HG03066 (cell line): ENCODE results near the gene SLC44A1.
A peak's percentile ranks its signal among the peaks of the same experiment; 100 is the strongest.

ENCODE experiments used
- ATAC-seq: cut with Tn5 transposase; IDR thresholded peaks from one replicate; pipeline ENCODE4 v1.9.1; 2021; ENCODE audit warnings: low read depth; ENCODE audit not compliant: unreplicated experiment

SLC44A1 gene

DNA sequence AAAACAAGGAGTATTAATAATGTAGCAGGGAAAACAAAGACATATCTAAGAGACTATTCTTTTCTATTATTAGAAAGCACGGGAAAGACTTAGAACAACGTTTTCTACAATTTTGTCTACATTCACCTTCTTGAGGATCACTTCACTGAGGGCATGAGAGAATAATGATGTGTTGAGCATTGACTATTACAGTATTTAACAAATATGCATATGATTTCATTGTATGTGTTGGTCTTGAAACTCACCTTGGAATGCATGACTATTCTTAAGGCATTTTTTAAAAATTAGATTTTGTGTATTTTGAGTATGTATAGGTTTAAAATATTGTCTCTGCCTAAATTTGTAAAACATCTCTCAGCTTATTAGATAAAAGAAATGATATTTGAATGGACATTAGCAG lies 204.6 kb downstream of the SLC44A1 start:
- no peak for ATAC-seq

DNA sequence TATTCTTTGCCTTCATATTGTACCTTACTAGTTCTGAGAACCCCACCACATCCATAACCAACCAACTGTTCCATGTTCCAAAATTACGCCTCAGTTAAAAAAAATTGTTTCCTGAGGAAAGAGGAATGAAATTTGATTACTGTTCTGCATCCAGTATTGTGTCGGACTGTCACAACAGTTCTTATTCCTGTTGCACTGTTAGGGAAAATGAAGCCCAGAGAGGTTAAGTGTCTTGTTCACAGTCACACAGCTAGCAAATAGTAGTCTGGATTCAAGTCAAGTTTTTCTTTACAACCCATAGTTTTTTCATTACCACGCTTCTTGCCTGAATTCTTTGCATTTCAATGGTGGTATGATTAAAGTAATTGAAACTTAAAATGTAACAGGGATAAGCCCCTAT lies 207.7 kb downstream of the SLC44A1 start:
- ATAC-seq: no peak

DNA sequence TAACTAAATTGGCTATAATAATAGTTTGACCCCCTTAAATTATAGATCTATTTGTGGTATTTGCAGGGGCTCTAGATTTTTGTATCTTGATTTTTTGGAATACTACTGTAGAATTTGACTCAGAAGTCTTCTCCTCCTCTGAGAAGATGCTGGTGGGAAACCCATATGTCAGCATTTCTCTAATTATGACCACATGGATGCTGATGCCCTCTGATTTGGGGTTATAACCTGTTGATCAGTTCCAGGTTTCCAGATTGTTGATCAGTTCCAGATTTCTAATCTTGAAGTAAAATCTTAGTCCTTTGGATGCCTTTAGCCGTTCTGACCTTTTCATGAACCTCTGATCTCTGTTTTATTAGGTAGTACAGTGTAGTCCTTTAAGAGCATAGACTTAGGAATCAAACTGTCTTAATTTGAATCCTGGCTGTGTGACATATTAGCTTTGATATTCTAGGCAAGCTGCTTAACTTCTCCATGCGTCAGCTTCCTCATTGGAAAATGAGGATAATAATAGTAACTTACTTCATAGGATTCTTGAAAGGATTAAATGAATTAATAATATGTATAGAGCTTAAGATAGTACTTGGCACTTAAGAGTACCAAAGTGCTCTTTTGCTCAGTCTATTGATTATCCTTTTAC lies 211.5 kb downstream of the SLC44A1 start:
- ATAC-seq: no peak

DNA sequence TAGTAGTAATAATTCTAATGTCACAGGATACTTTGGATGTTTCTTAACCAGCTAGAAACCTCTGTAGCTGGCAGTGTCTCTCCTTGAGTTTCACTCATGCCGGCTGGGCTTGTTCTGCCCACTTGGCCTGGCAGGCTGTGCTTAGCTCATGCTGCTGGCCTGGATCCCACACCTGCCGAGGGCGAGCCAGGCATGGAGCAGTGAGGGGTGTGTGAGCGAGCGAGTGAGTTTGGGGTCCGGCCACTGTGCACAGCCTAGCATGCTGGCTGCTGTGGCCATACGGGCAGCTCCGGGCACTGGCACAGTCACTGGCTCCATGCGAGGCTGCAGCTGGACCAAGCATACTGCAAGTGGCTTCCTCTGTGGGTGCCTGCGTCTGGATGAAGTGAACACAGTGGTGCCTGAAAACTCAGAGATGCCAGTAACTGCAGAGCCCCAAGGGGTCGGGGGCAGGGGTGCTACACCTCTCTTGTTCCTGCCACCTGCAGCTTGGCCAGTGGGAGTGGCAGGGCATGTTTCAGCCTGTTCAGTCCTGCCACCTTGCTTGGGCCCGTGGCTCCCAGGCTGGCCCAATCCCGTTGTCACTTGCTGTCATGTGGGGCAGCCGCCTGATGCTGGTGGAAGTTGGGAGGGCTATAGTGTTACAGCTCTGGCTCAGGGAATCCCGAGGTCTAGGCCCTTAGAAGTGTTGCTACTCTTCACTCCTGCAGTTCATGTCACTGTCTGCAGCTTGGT lies 213.3 kb downstream of the SLC44A1 start:
- no peak for ATAC-seq

GRCh38 chr9:105458404-105458803 lies 214.0 kb downstream of the SLC44A1 start:
- ATAC-seq: no peak

DNA sequence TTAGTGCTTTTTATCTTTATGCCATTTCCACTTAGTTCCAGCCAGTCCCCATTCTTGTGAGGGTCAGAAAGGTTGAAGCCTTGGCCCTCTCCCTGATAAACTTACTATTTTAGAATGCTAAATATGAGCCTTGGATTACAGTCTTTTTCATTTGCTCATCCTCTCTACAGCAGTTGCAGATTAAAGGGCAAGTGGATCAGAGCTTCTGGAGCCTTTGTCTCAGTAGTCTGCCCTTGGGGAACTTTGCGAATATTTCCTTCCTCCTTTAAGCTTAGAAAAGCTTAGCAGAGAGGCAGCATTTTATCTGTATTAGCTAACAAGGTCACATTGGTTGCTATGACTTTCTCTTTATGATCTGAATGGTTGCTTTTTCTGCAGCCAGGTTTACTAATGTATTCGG lies 214.9 kb downstream of the SLC44A1 start:
- no peak for ATAC-seq

- no peak for ATAC-seq
Observed at GRCh38 chr9:105466898-105467455, 222.5 kb downstream of the SLC44A1 start.

DNA sequence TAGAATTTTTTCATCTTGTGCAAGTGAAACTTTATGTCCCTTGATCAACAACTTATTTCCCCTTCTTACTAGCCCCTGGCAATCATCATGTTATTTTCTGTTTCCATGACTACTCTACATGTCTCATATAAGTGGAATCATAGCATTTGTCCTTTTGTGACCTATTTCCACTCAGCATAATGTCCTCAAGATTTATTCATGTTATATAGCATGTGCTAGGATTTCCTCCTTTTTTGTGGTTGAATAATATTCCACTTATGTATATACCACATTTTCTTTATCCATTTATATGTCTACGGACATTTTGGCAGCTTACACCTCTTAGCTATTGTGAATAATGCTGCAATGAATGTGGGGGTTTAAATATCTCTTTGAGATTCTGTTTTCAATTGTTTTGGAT lies 224.4 kb downstream of the SLC44A1 start:
- no peak for ATAC-seq

GRCh38 chr9:105473221-105473620 lies 228.8 kb downstream of the SLC44A1 start:
- ATAC-seq: no peak

DNA sequence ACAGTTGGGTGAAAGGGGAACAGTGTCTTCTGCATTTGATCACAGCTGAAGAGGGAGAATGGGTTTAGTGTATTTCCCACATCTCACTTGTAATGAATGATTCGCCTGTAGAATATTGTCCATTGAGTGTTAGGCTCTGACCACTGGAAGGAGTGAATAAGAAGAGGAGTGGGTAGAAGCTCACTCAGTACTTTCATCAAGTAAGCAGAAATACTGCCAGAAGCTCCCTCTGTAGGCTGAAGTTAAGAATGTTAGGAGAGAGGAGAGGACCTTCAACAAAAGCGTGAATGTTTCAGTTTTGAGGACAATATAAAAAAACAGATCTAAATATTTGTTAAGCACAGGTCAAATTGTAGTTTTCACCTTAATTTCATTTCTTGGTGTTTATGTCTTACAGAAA lies 230.9 kb downstream of the SLC44A1 start:
- ATAC-seq: no peak

DNA sequence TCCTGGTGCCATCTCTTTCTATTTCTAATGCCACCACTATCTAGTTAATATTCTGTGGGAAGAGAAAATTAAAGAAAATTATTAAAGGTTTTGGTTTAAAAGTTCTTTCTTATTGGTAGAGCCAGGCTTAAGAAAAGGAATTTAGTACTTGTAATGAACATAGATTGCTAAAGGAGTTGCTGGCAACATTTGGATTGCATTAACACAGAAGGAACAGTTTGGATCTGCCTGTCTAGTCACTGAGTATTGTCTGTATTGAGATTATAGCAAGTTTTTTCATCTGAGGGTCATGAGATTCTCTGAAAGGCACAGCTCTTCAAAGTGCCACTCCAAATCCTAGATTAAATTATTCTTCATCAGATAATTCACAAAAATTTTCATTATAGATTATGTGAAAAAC lies 235.4 kb downstream of the SLC44A1 start:
- no peak for ATAC-seq

GRCh38 chr9:105483618-105484017 lies 239.2 kb downstream of the SLC44A1 start:
- peak; percentile 72 for ATAC-seq

DNA sequence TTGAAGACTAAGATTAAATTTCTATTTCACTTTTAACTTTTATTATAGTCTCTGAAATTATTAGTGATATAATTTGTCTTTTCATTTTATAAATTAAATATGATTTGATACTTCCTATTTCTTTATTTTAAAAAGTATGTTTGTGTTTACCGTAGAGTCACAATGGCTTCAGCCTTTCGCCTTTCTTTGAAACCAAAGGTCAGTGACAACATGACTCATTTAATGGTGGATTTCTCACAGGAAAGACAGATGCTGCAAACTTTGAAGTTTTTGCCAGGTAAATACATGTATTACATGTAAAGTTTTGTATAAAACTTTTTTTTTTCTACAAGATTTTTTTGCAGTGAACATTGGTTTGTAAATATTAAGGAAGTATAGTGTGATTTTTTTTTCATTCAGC lies 239.8 kb downstream of the SLC44A1 start:
- no peak for ATAC-seq

DNA sequence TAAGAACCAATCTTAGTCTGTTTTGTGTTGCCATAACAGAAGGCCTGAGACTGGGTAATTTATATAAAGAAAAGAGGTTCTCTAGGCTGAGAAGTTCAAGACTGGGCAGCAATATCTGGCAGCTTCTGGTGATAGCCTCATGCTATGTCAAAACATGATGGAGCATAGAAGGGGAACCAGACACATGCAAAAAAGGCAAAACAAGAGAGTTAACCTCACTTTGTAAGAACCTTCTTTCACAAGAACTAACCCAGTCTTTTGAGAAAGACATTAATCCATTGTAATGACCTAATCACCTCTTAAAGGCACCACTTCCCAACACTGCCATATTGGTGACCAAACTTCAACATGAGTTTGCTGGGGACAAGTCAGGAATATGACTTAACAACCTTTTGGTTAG lies 240.7 kb downstream of the SLC44A1 start:
- no peak for ATAC-seq
